HEK293 (cell line): ENCODE results near the gene MS4A18.

Experiments
- WT1 ChIP-seq: fragments of 450-650 bp; formaldehyde crosslinking; IDR thresholded peaks from 2 replicates; pipeline ENCODE4 v1.5.1; 2016; ENCODE audit warnings: missing biosample characterization, missing genetic modification characterization
- ZNF391 ChIP-seq: fragments of 450-650 bp; formaldehyde crosslinking; IDR thresholded peaks from 2 replicates; pipeline ENCODE4 v1.5.1; 2016; ENCODE audit warnings: low read depth, missing biosample characterization, missing genetic modification characterization, borderline replicate concordance

DNA sequence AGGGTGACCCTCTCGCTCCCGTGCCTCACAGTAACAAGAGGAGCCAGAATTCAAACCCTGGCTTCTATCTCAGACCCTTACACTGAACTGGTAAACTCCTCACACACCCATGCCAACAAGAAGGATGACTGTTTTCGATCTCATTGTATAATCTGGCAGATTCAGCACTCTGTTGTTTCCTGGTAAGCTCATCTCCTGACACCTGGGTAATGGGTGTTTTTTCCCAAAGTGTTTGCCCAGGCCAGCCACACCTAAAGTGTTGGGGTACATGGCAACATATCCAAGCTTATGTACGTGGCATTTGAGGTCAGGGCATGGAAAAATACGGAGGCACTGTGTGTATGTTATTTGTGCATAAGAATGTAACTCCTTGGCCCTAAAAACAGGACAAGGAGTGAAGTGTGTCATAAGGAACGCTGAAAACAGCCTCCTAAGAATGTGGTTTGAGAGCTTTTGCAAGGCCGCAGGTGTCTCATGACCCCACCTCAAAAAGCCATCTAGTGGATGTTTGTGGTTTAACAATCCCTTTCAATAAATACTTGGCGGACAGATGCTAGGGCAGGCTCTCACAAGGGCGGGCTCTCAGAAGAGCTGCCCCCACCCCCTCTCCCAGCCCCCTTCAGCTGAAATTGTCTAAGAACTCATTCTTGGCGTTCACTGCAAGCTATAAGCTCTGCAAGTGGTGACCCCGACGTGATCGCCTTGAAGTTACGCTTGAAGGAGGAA is 31.9 kb downstream of the MS4A18 start, which contains the start of gene MS4A15:
- TF ChIP-seq WT1 (tag by site-specific recombination) (no peak), ZNF391 (tag by site-specific recombination) (no peak)
